Lower lobe of right lung (tissue), 2 donors: ENCODE measurements around the gene NOTCH3. TPM values are rescaled to one million over a fixed set of nuclear protein-coding genes. Genes with fewer than 3 reads are reported as not detected.

ENCODE experiments used
- ATAC-seq, 2 donors: fragments of 200-7000 bp; cut with Tn5 transposase; one replicate each; pipeline ENCODE4 v1.9.1; 2020 to 2022; ENCODE audit warnings: mild to moderate bottlenecking in 2 of 2, moderate library complexity in 2 of 2
- DNase-seq: peaks from one replicate; pipeline ENCODE4 v3.0.0-alpha.2; 2020
- H3K27ac ChIP-seq: fragments of 200-600 bp; one replicate; pipeline ENCODE4 v1.8.0; 2022
- H3K27me3 ChIP-seq: fragments of 200-600 bp; one replicate; pipeline ENCODE4 v1.8.0; 2022; ENCODE audit warnings: low read depth
- H3K36me3 ChIP-seq: fragments of 200-600 bp; one replicate; pipeline ENCODE4 v1.8.0; 2022; ENCODE audit warnings: mild to moderate bottlenecking
- H3K4me1 ChIP-seq: fragments of 200-600 bp; one replicate; pipeline ENCODE4 v1.8.0; 2022
- H3K4me3 ChIP-seq: fragments of 200-600 bp; one replicate; pipeline ENCODE4 v1.8.0; 2022; ENCODE audit warnings: mild to moderate bottlenecking
- H3K9me3 ChIP-seq: fragments of 200-600 bp; one replicate; pipeline ENCODE4 v1.8.0; 2022
- intact Hi-C: fragments of 100-400 bp; cut with DNase I; formaldehyde crosslinking; loops from one replicate; pipeline ENCODE4 v1.11.0; 2022
- total RNA-seq: library from RNA; stranded (reverse); fragmentation: NEBNext Ultra II Directional; extraction: Animal tissue kit (Norgen Biotek cat#: 25700); gene quantifications from one replicate; pipeline ENCODE4 v1.2.1, GENCODE V29; 2021
- TF ChIP-seq, protein P1 (sequence below): fragments of 200-600 bp; IDR thresholded peaks from one replicate; pipeline ENCODE4 v1.8.0; 2022; ENCODE audit warnings: antibody characterized with exemption, mild to moderate bottlenecking
- donor health status: DM: no; HTN: yes; CAD: no; lungs with severe emphysema.

Gene NOTCH3
- total RNA-seq, 1 donor from 2014 or later, result 52.7 TPM

- Histone ChIP-seq H3K9me3 (no peaks in the 10 kb centered on the region), H3K27ac (peak overlapping the region; percentile 64), H3K27me3 (no peaks in the 10 kb centered on the region), H3K4me1 (peaks cover 18% of the 10 kb centered on the region), H3K4me3 (peak overlapping the region; percentile 62), H3K36me3 (no peaks in the 10 kb centered on the region)
- ATAC-seq, result peak; percentile 28 to 33
- intact Hi-C loops, result no loop called here
- DNase-seq, result no peak
- TF ChIP-seq, protein P1, sequence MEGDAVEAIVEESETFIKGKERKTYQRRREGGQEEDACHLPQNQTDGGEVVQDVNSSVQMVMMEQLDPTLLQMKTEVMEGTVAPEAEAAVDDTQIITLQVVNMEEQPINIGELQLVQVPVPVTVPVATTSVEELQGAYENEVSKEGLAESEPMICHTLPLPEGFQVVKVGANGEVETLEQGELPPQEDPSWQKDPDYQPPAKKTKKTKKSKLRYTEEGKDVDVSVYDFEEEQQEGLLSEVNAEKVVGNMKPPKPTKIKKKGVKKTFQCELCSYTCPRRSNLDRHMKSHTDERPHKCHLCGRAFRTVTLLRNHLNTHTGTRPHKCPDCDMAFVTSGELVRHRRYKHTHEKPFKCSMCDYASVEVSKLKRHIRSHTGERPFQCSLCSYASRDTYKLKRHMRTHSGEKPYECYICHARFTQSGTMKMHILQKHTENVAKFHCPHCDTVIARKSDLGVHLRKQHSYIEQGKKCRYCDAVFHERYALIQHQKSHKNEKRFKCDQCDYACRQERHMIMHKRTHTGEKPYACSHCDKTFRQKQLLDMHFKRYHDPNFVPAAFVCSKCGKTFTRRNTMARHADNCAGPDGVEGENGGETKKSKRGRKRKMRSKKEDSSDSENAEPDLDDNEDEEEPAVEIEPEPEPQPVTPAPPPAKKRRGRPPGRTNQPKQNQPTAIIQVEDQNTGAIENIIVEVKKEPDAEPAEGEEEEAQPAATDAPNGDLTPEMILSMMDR, result no peak
Observed at GRCh38 chr19:15223649-15224361, 23.0 kb upstream of the NOTCH3 start.

DNA sequence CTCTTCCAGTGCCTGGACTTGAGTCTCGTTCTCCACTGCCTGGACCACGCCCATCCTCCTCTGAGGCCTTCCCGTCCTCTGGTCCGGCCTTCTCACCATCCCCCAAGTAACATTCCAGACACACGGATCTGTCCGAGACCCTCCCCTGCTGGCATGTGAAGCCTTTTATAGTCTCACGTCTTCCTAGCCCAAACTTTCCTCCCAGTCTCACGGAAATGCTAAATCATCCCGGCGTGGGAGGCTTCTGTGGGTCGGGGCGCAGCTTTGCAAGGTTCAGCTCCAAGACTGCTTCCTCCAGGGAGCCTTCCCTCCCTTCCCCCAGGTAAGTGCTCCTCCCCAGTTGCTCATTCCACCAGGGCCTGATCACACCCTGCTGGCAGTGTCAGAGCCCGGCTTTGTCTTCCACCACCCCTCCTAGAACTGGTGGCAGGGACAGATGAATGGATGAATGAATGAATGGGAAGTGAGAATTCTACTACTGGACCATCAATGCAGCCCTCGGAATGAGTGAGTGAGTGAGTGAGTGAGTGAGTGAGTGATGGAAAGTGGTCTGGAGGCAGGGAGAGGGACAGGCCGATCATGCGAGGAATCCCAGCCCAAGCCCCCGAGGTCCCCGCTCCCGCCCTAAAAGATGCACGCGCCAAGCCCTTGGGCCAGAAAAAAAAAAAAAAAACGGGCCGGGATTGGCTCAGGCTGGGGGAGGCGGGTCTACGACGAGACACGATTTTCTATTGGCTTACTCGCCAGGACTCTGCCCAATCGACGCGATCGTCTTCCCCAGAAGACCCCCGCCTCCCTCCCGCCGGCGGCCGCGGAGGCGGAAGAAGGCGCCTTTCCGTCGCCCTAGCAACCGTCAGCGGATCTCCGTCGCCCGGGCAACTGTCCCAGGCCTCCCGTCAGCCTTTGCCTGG lies 22.2 kb upstream of the NOTCH3 start:
- no peak overlapping the region for H3K27ac ChIP-seq
- no peaks in the 10 kb centered on the region for H3K9me3 ChIP-seq
- no peaks in the 10 kb centered on the region for H3K36me3 ChIP-seq
- DNase-seq (peak; percentile 91), ATAC-seq (peak; percentile 95 to 97)
- intact Hi-C loops, result no loop called here
- H3K4me1 ChIP-seq, result peaks cover 18% of the 10 kb centered on the region
- H3K27me3 ChIP-seq, result no peaks in the 10 kb centered on the region
- TF ChIP-seq, protein P1, result no peak
- H3K4me3 ChIP-seq, result peak overlapping the region; percentile 62

- H3K4me1 ChIP-seq, result peaks cover 18% of the 10 kb centered on the region
- no peaks in the 10 kb centered on the region for H3K27me3 ChIP-seq
- H3K36me3 ChIP-seq, result no peaks in the 10 kb centered on the region
- no peaks in the 10 kb centered on the region for H3K9me3 ChIP-seq
- intact Hi-C loops, result no loop called here
- ATAC-seq, result no peak
- no peak overlapping the region for H3K4me3 ChIP-seq
- H3K27ac ChIP-seq, result no peak overlapping the region
- DNase-seq, result no peak
- TF ChIP-seq, protein P1, result no peak
Observed at GRCh38 chr19:15220833-15221232, 20.0 kb upstream of the NOTCH3 start.

DNA sequence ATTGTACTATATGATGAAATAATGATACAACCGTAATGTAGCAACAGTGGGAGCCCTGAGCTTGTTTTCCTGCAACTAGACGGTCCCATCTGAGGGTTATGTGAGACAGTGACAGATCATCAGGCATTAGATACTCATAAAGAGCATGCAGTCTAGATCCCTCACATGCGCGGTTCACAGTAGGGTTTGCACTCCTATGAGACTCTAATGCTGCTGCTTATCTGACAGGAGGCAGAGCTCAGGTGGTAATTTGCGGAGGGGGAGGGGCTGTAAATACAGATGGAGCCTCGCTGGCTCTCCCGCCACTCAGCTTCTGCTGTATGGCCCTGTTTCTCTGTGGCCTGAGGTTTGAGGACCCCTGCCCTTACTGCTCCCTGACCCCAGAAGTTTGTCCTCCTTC lies 17.7 kb upstream of the NOTCH3 start:
- intact Hi-C loops, result no loop called here

GRCh38 chr19:15216363-15216762 lies 15.6 kb upstream of the NOTCH3 start:
- no peaks in the 10 kb centered on the region for H3K27me3 ChIP-seq
- ATAC-seq, result no peak

More for the DNA sequence above, 17.7 kb upstream of the NOTCH3 start:
- no peak for ATAC-seq
- no peaks in the 10 kb centered on the region for H3K36me3 ChIP-seq
- TF ChIP-seq, protein P1, result no peak
- peaks cover 13% of the 10 kb centered on the region for H3K4me1 ChIP-seq
- H3K9me3 ChIP-seq, result no peaks in the 10 kb centered on the region
- H3K4me3 ChIP-seq, result no peak overlapping the region
- H3K27ac ChIP-seq, result no peak overlapping the region
- DNase-seq, result no peak
- H3K27me3 ChIP-seq, result no peaks in the 10 kb centered on the region

More at GRCh38 chr19:15216363-15216762, 15.6 kb upstream of the NOTCH3 start:
- Histone ChIP-seq H3K4me1 (no peaks in the 10 kb centered on the region), H3K9me3 (no peaks in the 10 kb centered on the region), H3K36me3 (no peaks in the 10 kb centered on the region), H3K27ac (no peak overlapping the region), H3K4me3 (no peak overlapping the region)
- TF ChIP-seq, protein P1, result no peak
- DNase-seq, result no peak
- intact Hi-C loops, result no loop called here
